ENCODE measurements around the gene KCNIP3.
"Not testable (repeated sequence)": the region's sequence is repeated elsewhere in the genome, so short reads cannot be mapped to it uniquely, and the experiment has no call there.

The KCNIP3 gene

GRCh38 chr2:95388091-95388692 lies 91.0 kb downstream of the KCNIP3 start:
- DNase-seq = no peak

- no peak for DNase-seq
These were observed 91.7 kb downstream of the KCNIP3 start for GRCh38 chr2:95388856-95389244.

- DNase-seq = peak; percentile 71
These were observed 92.3 kb downstream of the KCNIP3 start for GRCh38 chr2:95389245-95390119.

GRCh38 chr2:95390272-95390880 lies 93.2 kb downstream of the KCNIP3 start:
- DNase-seq = no peak

GRCh38 chr2:95390881-95391321 lies 93.8 kb downstream of the KCNIP3 start:
- DNase-seq = no peak

- DNase-seq = no peak
These were observed 94.6 kb downstream of the KCNIP3 start for GRCh38 chr2:95391641-95392310.

- DNase-seq = no peak
These were observed 95.2 kb downstream of the KCNIP3 start for GRCh38 chr2:95392320-95392719.

- DNase-seq = no peak
These were observed 95.7 kb downstream of the KCNIP3 start for GRCh38 chr2:95392730-95393455.

- DNase-seq = no peak
These were observed 96.8 kb downstream of the KCNIP3 start for GRCh38 chr2:95393901-95394300.

GRCh38 chr2:95399061-95399460 lies 101.9 kb downstream of the KCNIP3 start:
- no peak for DNase-seq

GRCh38 chr2:95401480-95401879 lies 104.3 kb downstream of the KCNIP3 start:
- no peak for DNase-seq

GRCh38 chr2:95402004-95402369 lies 104.8 kb downstream of the KCNIP3 start:
- peak; percentile 32 for DNase-seq

GRCh38 chr2:95402370-95403203 lies 105.4 kb downstream of the KCNIP3 start, which contains the start of gene FAHD2A:
Gene FAHD2A, plus strand, starts transcription at chr2:95402708. Its CDS starts 2,851 bp downstream, at chr2:95405559.
- peak; percentile 93 for DNase-seq

GRCh38 chr2:95403204-95403721 lies 106.1 kb downstream of the KCNIP3 start:
- peak; percentile 61 for DNase-seq

- not testable (repeated sequence) for DNase-seq
These were observed 106.7 kb downstream of the KCNIP3 start for GRCh38 chr2:95403824-95404223.

GRCh38 chr2:95404676-95405075 lies 107.5 kb downstream of the KCNIP3 start:
- peak; percentile 5 for DNase-seq

- not testable (repeated sequence) for DNase-seq
These were observed 114.1 kb downstream of the KCNIP3 start for GRCh38 chr2:95411239-95411638.

GRCh38 chr2:95414015-95414594 lies 117.0 kb downstream of the KCNIP3 start:
- peak; percentile 79 for DNase-seq

GRCh38 chr2:95415138-95415537 lies 118.0 kb downstream of the KCNIP3 start:
- not testable (repeated sequence) for DNase-seq

GRCh38 chr2:95415561-95415960 lies 118.4 kb downstream of the KCNIP3 start:
- DNase-seq = not testable (repeated sequence)
